Stomach (tissue), 4 donors: ENCODE measurements around the gene KLK7.

Experiments
- CTCF ChIP-seq, 7 experiments: fragments of 450-650 bp in 4 of 7; fragments of 200-600 bp in 3 of 7; sonication (generic) in 3 of 7; IDR thresholded peaks; one replicate each; pipeline ENCODE4 v1.5.1; 2016 to 2019; ENCODE audit warnings: antibody characterized with exemption in 7 of 7, control low read depth in 2 of 7, mild to moderate bottlenecking in 1 of 7
- POLR2A ChIP-seq, 4 donors: fragments of 450-650 bp; IDR thresholded peaks; one replicate each; pipeline ENCODE4 v1.6.1; 2016; ENCODE audit warnings: antibody characterized with exemption in 4 of 4, control low read depth in 2 of 4, mild to moderate bottlenecking in 1 of 4, moderate library complexity in 1 of 4

GRCh38 chr19:51002542-51003311, 19.0 kb upstream of the KLK7 start:
- TF ChIP-seq CTCF (IDR thresholded peaks at IDR 0.05), result no peak
- no peak for TF ChIP-seq POLR2A (IDR thresholded peaks at IDR 0.05)
